ENCODE results near the gene PNKD. TPM values are rescaled to one million over a fixed set of nuclear protein-coding genes. Genes with fewer than 3 reads are reported as not detected.

PNKD gene
- total and polyA plus RNA-seq, 7 experiments from 2014 or later, result 18.5 to 108 (median 37.6) TPM

DNA sequence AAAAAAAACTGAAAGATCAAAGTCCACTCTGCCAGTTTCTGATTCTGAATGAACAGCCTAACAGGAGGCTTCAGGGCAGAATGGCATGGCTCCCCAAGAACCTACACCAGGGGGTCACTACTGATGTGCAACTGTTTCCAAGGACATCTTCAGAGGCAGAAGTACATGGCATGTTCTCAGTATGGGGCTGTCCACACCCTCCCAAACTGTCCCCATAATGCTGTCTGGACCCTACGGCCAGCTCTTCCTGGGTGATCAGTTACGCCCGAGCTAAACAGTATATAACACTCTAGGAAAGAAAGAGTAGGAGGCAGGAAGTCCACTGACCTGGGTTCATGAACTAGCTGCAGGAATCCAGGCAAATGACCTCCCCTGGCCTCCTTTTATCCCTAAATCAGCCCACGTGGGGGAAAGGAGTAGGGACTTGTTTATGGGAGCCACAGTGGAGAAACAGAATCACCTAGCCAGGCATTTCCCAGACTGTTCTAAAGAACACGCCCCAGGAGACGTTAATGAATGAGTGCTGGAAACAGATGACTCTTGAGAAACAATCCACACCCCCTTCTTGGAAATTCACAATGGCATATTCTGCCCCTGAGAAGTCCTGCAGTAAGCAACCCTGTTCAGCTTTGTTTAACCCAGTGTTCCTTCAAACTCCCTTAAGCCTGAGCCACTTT, 19.5 kb downstream of the PNKD start:
- peak overlapping the region; percentile 53 for H3K4me3 ChIP-seq (ENCODE audit: low read length)
- Mint-ChIP-seq H3K9me3 (no peaks in the 10 kb centered on the region), H3K4me3 (peak overlapping the region; percentile 82 to 96 (median 92)), H3K27ac (peak overlapping the region; percentile 88 to 99 (median 98)), H3K27me3 (no peaks in the 10 kb centered on the region), H3K4me1 (peaks cover 51 to 84% (median 77%) of the 10 kb centered on the region in 7 donors), H3K36me3 (peaks cover 0 to 20% (median 0%) of the 10 kb centered on the region in 5 donors)
- H3K4me1 ChIP-seq (ENCODE audit: control insufficient read depth in 2 of 2, insufficient read depth in 2 of 2, low read length in 2 of 2), result peaks cover 65 to 67% of the 10 kb centered on the region in 2 donors
- DNase-seq, result no peak
- intact Hi-C loops (cut with micrococcal nuclease), result loop anchor here (5.0 to 10.0 kb wide), 5 partner anchors 423 to 1253 kb away; partner anchors contain the start of genes CHPF (in 1 of the 2), TMEM198 (in 1 of the 2), TTLL4 (in 1 of the 2) and TUBA4A (in 1 of the 2)
- H3K27me3 ChIP-seq (ENCODE audit: control insufficient read depth in 2 of 2, insufficient read depth in 2 of 2, low read length in 2 of 2), result no peaks in the 10 kb centered on the region
- peaks cover 0 to 4% (median 0%) of the 10 kb centered on the region in 3 experiments for H3K36me3 ChIP-seq (ENCODE audit: control insufficient read depth in 2 of 3, insufficient read depth in 3 of 3, low read length in 3 of 3)
- ATAC-seq, result no peak
- H3K27ac ChIP-seq (ENCODE audit: low read depth, low read length), result peak overlapping the region; percentile 93
- ChIA-PET POLR2A (interaction anchor here (0.6 to 4.5 kb wide), 15 partner anchors 8 to 110 kb away, joined by 3 to 45 read pairs (median 4); partner anchors contain the start of genes AAMP, CATIP and PNKD), CTCF (interaction anchor here (0.7 to 12.4 kb wide), 8 partner anchors 12 to 989 kb away, joined by 3 to 188 read pairs (median 4); partner anchors contain the start of genes AAMP, CATIP, DNAJB2 and PNKD)
- no peaks in the 10 kb centered on the region for H3K9me3 ChIP-seq (ENCODE audit: control insufficient read depth in 2 of 3, low read length in 3 of 3)

DNA sequence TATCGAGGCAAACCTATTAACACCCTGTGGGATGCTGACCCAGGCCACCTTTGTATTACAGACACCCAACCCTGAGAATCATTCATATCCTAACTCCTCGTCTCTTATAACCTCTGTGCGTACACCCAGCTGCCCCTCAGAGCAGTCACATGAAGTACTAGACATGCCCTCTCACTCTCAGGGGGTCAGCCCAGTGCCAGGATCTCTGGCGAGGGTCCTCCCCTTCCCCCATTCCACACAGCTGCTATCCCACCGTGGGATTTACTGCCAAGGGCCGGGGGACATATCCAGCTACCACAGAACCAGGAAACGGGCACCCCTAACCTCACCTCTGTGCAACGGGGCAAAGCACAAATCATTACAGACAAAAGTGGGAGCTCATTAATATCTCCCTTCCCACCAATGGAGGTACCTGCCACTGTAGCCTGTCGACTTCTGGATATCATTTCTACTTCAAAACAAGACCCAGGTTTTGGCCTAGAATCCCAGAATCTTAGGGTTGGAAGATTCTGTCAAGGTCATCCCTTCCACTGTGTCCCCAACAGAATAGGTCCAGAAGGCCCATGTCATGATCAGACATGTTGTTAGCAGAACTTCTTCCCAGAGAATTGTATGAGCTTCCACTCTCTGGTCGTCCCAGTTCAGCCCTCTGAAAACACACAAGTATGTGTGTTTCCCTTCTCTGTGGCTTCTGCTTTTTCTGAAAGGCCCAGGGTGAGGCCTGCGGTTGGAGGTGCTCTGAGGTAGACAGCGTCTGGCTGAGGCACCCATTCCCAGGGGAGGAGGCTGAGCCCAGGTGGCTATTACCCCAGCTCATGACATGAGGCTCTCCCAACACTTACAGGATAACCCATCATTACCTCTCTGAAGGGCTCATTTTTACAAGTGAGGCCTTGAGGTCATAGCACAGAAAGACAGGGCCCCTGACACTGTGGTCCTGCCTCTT, 20.3 kb downstream of the PNKD start:
- H3K27me3 Mint-ChIP-seq, result no peaks in the 10 kb centered on the region
- peaks cover 42 to 76% (median 70%) of the 10 kb centered on the region in 7 donors for H3K4me1 Mint-ChIP-seq
- ChIA-PET POLR2A (interaction anchor here (0.6 to 4.5 kb wide), 19 partner anchors 9 to 962 kb away, joined by 3 to 45 read pairs (median 4); partner anchors contain the start of genes AAMP, CATIP, PNKD and TUBA4B), CTCF (interaction anchor here (0.7 to 12.4 kb wide), 14 partner anchors 11 to 989 kb away, joined by 3 to 188 read pairs (median 3); partner anchors contain the start of genes AAMP, CATIP, DNAJB2 and PNKD)
- H3K4me1 ChIP-seq (ENCODE audit: control insufficient read depth in 2 of 2, insufficient read depth in 2 of 2, low read length in 2 of 2), result peaks cover 56 to 59% of the 10 kb centered on the region in 2 donors
- no peaks in the 10 kb centered on the region for H3K27me3 ChIP-seq (ENCODE audit: control insufficient read depth in 2 of 2, insufficient read depth in 2 of 2, low read length in 2 of 2)
- H3K4me3 Mint-ChIP-seq, result peak overlapping the region; percentile 82 to 96 (median 92)
- intact Hi-C loops (cut with micrococcal nuclease), result loop anchor here (1.0 to 5.0 kb wide), 2 partner anchors 420 to 422 kb away; partner anchors contain the start of gene TTLL4 (in 2 of the 2)
- H3K36me3 ChIP-seq (ENCODE audit: control insufficient read depth in 2 of 3, insufficient read depth in 3 of 3, low read length in 3 of 3), result peaks cover 0 to 4% (median 0%) of the 10 kb centered on the region in 3 experiments
- peak; percentile 18 for ATAC-seq
- H3K27ac Mint-ChIP-seq, result peak overlapping the region; percentile 88 to 99 (median 98)
- peak in 7 of 9 donors; percentile 37 to 68 (median 42) for DNase-seq
- peak overlapping the region; percentile 93 for H3K27ac ChIP-seq (ENCODE audit: low read depth, low read length)
- H3K4me3 ChIP-seq (ENCODE audit: low read length), result peak overlapping the region; percentile 53
- no peaks in the 10 kb centered on the region for H3K9me3 ChIP-seq (ENCODE audit: control insufficient read depth in 2 of 3, low read length in 3 of 3)
- peaks cover 0 to 16% (median 0%) of the 10 kb centered on the region in 5 donors for H3K36me3 Mint-ChIP-seq
- no peaks in the 10 kb centered on the region for H3K9me3 Mint-ChIP-seq

DNA sequence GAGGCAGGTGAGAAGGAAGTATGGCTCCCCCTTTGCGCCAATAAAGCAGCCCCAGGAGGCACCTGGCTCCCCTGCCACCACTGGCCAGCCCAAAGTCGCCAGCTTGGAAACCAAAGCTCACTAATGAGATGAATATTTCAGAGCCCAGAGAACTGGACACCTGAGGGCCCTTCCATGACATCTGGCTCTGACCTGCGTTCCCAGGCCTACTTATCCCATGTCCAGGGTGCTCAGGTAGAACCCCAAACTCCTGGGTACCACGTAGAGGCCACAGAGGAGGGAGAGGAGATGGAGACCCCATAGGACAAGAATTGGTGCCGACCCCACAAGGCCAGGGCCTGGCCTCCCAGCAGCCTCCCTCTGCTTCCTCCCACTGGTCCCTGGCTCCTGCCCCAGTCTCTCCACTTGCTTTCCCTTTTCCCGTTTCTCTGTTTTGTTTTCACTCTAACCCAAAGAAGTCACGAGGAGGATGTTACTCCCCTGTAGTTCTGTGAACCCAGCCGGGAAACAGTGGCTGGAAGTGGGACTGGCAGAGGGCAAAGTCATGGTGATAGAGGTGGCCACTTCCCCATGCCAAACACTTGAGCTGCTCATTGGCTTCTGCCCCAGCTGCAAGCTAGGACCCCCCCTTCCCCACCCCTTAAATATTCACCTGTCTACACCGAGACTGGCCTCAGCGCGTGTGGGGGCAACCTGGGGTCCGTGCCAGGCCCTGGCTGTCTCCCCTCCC, 21.2 kb downstream of the PNKD start:
- Mint-ChIP-seq H3K27me3 (peaks cover 0 to 2% (median 0%) of the 10 kb centered on the region in 5 donors), H3K4me1 (peaks cover 38 to 69% (median 61%) of the 10 kb centered on the region in 7 donors), H3K4me3 (peak overlapping the region; percentile 82 to 96 (median 92)), H3K9me3 (no peaks in the 10 kb centered on the region), H3K36me3 (peaks cover 0 to 14% (median 0%) of the 10 kb centered on the region in 5 donors), H3K27ac (peak overlapping the region; percentile 88 to 99 (median 98))
- intact Hi-C loops (cut with micrococcal nuclease), result loop anchor here (1.0 to 5.0 kb wide), 14 partner anchors 7 to 1097 kb away; partner anchors contain the start of genes TTLL4 (in 2 of the 2), AAMP (in 1 of the 2), BCS1L (in 1 of the 2) and CATIP (in 1 of the 2)
- peak overlapping the region; percentile 53 for H3K4me3 ChIP-seq (ENCODE audit: low read length)
- DNase-seq (no peak), ATAC-seq (no peak)
- H3K4me1 ChIP-seq (ENCODE audit: control insufficient read depth in 2 of 2, insufficient read depth in 2 of 2, low read length in 2 of 2), result peaks cover 48 to 51% of the 10 kb centered on the region in 2 donors
- H3K36me3 ChIP-seq (ENCODE audit: control insufficient read depth in 2 of 3, insufficient read depth in 3 of 3, low read length in 3 of 3), result peaks cover 0 to 4% (median 0%) of the 10 kb centered on the region in 3 experiments
- ChIA-PET CTCF (interaction anchor here (0.7 to 12.4 kb wide), 9 partner anchors 10 to 205 kb away, joined by 3 to 188 read pairs (median 4); partner anchors contain the start of genes AAMP, CATIP and PNKD), POLR2A (interaction anchor here (0.6 to 4.5 kb wide), 16 partner anchors 10 to 961 kb away, joined by 3 to 45 read pairs (median 4); partner anchors contain the start of genes AAMP, CATIP, PNKD and TUBA4B)
- peak overlapping the region; percentile 93 for H3K27ac ChIP-seq (ENCODE audit: low read depth, low read length)
- no peaks in the 10 kb centered on the region for H3K27me3 ChIP-seq (ENCODE audit: control insufficient read depth in 2 of 2, insufficient read depth in 2 of 2, low read length in 2 of 2)
- H3K9me3 ChIP-seq (ENCODE audit: control insufficient read depth in 2 of 3, low read length in 3 of 3), result no peaks in the 10 kb centered on the region

DNA sequence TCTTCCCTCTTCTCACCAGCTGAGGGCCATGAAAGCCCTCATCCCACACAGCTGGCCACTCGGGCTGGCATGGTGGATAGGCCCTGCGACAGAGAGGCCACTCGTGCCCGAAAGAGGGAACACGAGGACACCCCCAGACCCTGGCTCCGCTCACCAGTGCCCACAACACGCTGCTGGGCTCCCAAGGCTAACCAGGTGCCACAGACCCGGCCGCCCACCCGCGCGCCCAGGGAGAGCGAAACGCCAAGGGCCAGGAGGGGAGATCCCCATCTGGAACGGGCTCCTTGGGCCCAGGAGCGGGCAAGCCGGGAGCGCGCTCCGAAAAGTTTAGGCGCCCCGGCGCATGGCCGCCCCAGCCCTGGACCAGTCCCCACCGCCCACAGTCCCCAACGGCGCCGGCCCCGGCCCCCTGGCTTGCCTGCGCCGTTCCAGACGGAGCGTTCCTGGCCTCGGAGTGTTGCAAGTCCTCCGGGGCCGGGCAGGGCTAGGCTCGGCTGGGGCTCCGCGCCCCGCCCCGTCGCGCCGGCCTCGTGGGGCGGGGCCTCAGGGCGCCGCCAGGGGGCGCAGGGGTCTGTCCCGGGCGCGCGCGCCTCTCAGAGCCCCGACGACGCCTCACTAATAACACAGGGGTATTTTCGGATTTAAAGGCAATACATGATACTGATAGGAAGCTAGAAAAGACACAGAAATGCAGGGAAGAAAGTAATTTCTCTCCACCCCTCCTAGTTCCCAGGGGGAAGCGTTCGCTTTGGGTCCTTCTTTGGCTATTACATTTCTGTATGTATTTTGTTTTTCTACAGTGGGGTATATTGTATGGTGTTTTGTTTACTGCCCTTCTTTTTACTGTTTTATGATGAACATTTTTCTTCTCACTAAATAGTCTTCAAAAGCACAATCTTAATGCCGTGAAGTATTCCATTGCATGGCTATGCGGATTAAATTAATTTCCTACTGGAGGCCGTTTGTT, 22.0 kb downstream of the PNKD start, which contains the start of gene TMBIM1:
TMBIM1 (minus strand) TSS at position 456 of the 967 bp plus-strand sequence. CDS start 10,362 bp downstream, outside the sequence.
- Histone ChIP-seq H3K9me3 (ENCODE audit: control insufficient read depth in 2 of 3, low read length in 3 of 3) (no peaks in the 10 kb centered on the region), H3K27me3 (ENCODE audit: control insufficient read depth in 2 of 2, insufficient read depth in 2 of 2, low read length in 2 of 2) (no peaks in the 10 kb centered on the region), H3K4me1 (ENCODE audit: control insufficient read depth in 2 of 2, insufficient read depth in 2 of 2, low read length in 2 of 2) (peaks cover 42 to 47% of the 10 kb centered on the region in 2 donors), H3K27ac (ENCODE audit: low read depth, low read length) (peak within 1 kb of the TSS; percentile 93), H3K4me3 (ENCODE audit: low read length) (peak within 1 kb of the TSS; percentile 53), H3K36me3 (ENCODE audit: control insufficient read depth in 2 of 3, insufficient read depth in 3 of 3, low read length in 3 of 3) (peaks cover 0 to 4% (median 0%) of the 10 kb centered on the region in 3 experiments)
- peaks cover 32 to 61% (median 53%) of the 10 kb centered on the region in 7 donors for H3K4me1 Mint-ChIP-seq
- intact Hi-C loops (cut with micrococcal nuclease), result loop anchor here (1.0 to 5.0 kb wide), 13 partner anchors 8 to 1096 kb away; partner anchors contain the start of genes AAMP (in 1 of the 2), BCS1L (in 1 of the 2), CATIP (in 1 of the 2) and PNKD (in 1 of the 2)
- H3K9me3 Mint-ChIP-seq, result no peaks in the 10 kb centered on the region
- peaks cover 0 to 2% (median 0%) of the 10 kb centered on the region in 5 donors for H3K27me3 Mint-ChIP-seq
- peak within 1 kb of the TSS; percentile 88 to 99 (median 98) for H3K27ac Mint-ChIP-seq
- DNase-seq, result peak; percentile 72 to 90 (median 83)
- H3K4me3 Mint-ChIP-seq, result peak within 1 kb of the TSS; percentile 82 to 96 (median 92)
- CTCF ChIA-PET, result interaction anchor here (0.5 to 12.4 kb wide), 10 partner anchors 8 to 105 kb away, joined by 3 to 188 read pairs (median 4); partner anchors contain the start of genes AAMP, CATIP and PNKD
- H3K36me3 Mint-ChIP-seq, result peaks cover 0 to 12% (median 0%) of the 10 kb centered on the region in 5 donors
- ATAC-seq, result peak; percentile 96
- POLR2A ChIA-PET, result interaction anchor here (0.6 to 5.4 kb wide), 8 partner anchors 11 to 110 kb away, joined by 3 to 45 read pairs (median 19); partner anchors contain the start of genes AAMP and PNKD
